ENCODE results near the gene STXBP4. TPM values are rescaled to one million over a fixed set of nuclear protein-coding genes. Genes with fewer than 3 reads are reported as not detected.

Gene STXBP4
- total RNA-seq, 1 experiment from 2014 or later, result 12.0 TPM

- TF ChIP-seq AFF4 (CRISPR knock-in tag; IDR thresholded peaks at IDR 0.05; ENCODE audit: borderline replicate concordance), result no peak
- TF ChIP-seq JAZF1 (CRISPR knock-in tag; IDR thresholded peaks at IDR 0.05), result no peak
- no peak for TF ChIP-seq SOX15 (CRISPR knock-in tag; IDR thresholded peaks at IDR 0.05)
Observed at GRCh38 chr17:55168958-55169687, 200.6 kb downstream of the STXBP4 start (continued).

GRCh38 chr17:55171634-55172328, 203.2 kb downstream of the STXBP4 start:
- ChIA-PET POLR2A (no interaction called here), CTCF (no interaction called here)
- no peak overlapping the region for H3K4me3 Mint-ChIP-seq

GRCh38 chr17:55172612-55173011, 204.0 kb downstream of the STXBP4 start:
- Mint-ChIP-seq H3K36me3 (peaks cover 17% of the 10 kb centered on the region), H3K4me1 (0 out of 2 replicates have a peak, but pooled peaks cover 3% of the 10 kb centered on the region), H3K4me3 (no peak overlapping the region), H3K9me3 (peaks cover 19% of the 10 kb centered on the region), H3K27ac (no peak overlapping the region), H3K27me3 (ENCODE audit: low read depth) (no peaks in the 10 kb centered on the region)
- ChIA-PET CTCF (no interaction called here), POLR2A (no interaction called here)
- ATAC-seq, result no peak
- DNase-seq (ENCODE audit: low spot score), result no peak
- TF ChIP-seq TEAD1 (CRISPR knock-in tag; IDR thresholded peaks at IDR 0.05) (no peak), ZSCAN18 (CRISPR knock-in tag; IDR thresholded peaks at IDR 0.05) (no peak), STAT6 (CRISPR knock-in tag; conservative IDR thresholded peaks at IDR 0.05; ENCODE audit: low read depth) (no peak), NFYB (CRISPR knock-in tag; conservative IDR thresholded peaks at IDR 0.05; ENCODE audit: low read depth) (no peak), MYBL2 (CRISPR knock-in tag; IDR thresholded peaks at IDR 0.05) (no peak)
- TF ChIP-seq, protein P1, sequence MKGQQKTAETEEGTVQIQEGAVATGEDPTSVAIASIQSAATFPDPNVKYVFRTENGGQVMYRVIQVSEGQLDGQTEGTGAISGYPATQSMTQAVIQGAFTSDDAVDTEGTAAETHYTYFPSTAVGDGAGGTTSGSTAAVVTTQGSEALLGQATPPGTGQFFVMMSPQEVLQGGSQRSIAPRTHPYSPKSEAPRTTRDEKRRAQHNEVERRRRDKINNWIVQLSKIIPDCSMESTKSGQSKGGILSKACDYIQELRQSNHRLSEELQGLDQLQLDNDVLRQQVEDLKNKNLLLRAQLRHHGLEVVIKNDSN (CRISPR knock-in tag; IDR thresholded peaks at IDR 0.05), result no peak

More at GRCh38 chr17:55171634-55172328, 203.2 kb downstream of the STXBP4 start:
- peaks cover 19% of the 10 kb centered on the region for H3K9me3 Mint-ChIP-seq
- no peak for DNase-seq (ENCODE audit: low spot score)
- H3K4me1 Mint-ChIP-seq, result 0 out of 2 replicates have a peak, but pooled peaks cover 3% of the 10 kb centered on the region
- H3K27me3 Mint-ChIP-seq (ENCODE audit: low read depth), result no peaks in the 10 kb centered on the region
- H3K36me3 Mint-ChIP-seq, result peaks cover 17% of the 10 kb centered on the region
- H3K27ac Mint-ChIP-seq, result no peak overlapping the region
- TF ChIP-seq, protein P2, sequence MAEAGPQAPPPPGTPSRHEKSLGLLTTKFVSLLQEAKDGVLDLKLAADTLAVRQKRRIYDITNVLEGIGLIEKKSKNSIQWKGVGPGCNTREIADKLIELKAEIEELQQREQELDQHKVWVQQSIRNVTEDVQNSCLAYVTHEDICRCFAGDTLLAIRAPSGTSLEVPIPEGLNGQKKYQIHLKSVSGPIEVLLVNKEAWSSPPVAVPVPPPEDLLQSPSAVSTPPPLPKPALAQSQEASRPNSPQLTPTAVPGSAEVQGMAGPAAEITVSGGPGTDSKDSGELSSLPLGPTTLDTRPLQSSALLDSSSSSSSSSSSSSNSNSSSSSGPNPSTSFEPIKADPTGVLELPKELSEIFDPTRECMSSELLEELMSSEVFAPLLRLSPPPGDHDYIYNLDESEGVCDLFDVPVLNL (CRISPR knock-in tag; IDR thresholded peaks at IDR 0.05; ENCODE audit: borderline replicate concordance, low read depth), result no peak
- TF ChIP-seq, protein P3, sequence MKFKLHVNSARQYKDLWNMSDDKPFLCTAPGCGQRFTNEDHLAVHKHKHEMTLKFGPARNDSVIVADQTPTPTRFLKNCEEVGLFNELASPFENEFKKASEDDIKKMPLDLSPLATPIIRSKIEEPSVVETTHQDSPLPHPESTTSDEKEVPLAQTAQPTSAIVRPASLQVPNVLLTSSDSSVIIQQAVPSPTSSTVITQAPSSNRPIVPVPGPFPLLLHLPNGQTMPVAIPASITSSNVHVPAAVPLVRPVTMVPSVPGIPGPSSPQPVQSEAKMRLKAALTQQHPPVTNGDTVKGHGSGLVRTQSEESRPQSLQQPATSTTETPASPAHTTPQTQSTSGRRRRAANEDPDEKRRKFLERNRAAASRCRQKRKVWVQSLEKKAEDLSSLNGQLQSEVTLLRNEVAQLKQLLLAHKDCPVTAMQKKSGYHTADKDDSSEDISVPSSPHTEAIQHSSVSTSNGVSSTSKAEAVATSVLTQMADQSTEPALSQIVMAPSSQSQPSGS (CRISPR knock-in tag; IDR thresholded peaks at IDR 0.05; ENCODE audit: borderline replicate concordance, low read depth), result no peak
- TF ChIP-seq CBFB (CRISPR knock-in tag; IDR thresholded peaks at IDR 0.05; ENCODE audit: low read depth) (no peak), ZMAT4 (CRISPR knock-in tag; IDR thresholded peaks at IDR 0.05) (no peak), NFYB (CRISPR knock-in tag; conservative IDR thresholded peaks at IDR 0.05; ENCODE audit: low read depth) (no peak), JUN (CRISPR knock-in tag; IDR thresholded peaks at IDR 0.05) (no peak), FOXJ3 (CRISPR knock-in tag; IDR thresholded peaks at IDR 0.05; ENCODE audit: borderline replicate concordance) (no peak), TEAD1 (CRISPR knock-in tag; IDR thresholded peaks at IDR 0.05) (no peak), IRF1 (CRISPR knock-in tag; IDR thresholded peaks at IDR 0.05) (no peak), CREB1 (CRISPR knock-in tag; IDR thresholded peaks at IDR 0.05) (no peak)
- no peak for ATAC-seq

Data from WTC11 (cell line).